KOPT-K1 (cell line): Measurements from ENCODE around the gene PAPPA2.

Source experiments
- H3K27ac ChIP-seq: fragments of 200-600 bp; sonication (generic); 2 replicates; pipeline ENCODE4 v1.5.1; 2016; ENCODE audit warnings: antibody characterized with exemption, mild to moderate bottlenecking, low read depth, low read length; ENCODE audit not compliant: poor library complexity, severe bottlenecking
- H3K36me3 ChIP-seq: fragments of 200-600 bp; sonication (generic); 2 replicates; pipeline ENCODE4 v1.5.1; 2017; ENCODE audit warnings: antibody characterized with exemption, mild to moderate bottlenecking, low read length, moderate library complexity; ENCODE audit not compliant: insufficient read depth
- H3K9me3 ChIP-seq: fragments of 200-600 bp; sonication (generic); 2 replicates; pipeline ENCODE4 v1.5.1; 2017; ENCODE audit warnings: antibody characterized with exemption, low read length, mild to moderate bottlenecking; ENCODE audit not compliant: insufficient read depth, poor library complexity, severe bottlenecking

Gene PAPPA2

DNA sequence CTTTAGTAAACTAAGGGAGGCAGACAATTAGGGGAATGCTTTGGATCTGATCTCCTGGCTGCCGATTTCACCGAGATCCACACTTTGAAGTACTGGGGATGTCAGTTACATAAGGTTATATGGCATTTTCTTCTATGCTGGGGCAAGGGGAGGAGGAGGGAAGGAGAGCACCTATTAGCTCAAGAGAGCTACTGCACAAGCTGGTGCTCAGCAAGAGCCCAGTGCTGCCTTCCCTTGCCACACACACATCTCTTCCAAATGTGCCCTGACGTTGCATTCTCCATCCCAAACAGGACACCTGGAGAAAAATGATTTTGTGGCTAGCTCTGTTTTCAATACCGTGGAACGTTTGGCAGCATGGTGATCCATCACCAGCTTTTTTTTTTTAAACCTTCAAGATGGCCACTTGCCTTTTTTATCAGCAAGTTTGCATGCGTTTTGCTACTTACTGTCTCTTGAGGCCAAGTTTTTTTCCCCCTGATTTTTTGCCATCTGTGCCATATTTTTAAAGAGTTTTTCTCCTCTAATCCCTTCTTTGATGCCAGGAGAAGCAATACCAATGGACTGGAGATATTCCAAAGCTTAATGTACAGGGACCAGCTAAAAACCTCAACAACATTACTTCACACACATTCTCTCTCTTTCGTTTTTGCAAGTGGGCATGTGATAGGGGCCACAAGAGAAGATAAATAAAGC is 66.6 kb downstream of the PAPPA2 start:
- no peaks in the 10 kb centered on the region for H3K36me3 ChIP-seq
- H3K27ac ChIP-seq = no peak overlapping the region
- H3K9me3 ChIP-seq = no peaks in the 10 kb centered on the region

DNA sequence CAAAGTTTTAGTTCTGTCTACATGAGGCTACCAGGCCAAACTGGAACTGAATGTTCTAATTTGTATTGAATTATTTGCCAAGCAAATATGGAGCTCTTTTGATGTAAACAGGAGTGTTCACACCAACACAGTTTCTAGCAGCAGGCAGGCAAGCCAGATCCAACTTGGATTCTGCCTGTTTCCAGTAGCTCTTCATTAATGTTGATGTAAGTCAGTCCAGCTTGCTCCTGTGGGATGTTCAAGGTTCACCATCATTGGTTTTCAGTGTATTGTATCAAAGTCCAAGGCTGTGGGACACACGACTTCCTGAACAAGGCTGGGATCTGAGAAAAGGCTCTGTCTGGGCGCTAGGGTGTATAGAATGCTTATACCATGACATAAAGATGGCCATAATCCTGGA is 68.1 kb downstream of the PAPPA2 start:
- no peaks in the 10 kb centered on the region for H3K36me3 ChIP-seq
- no peaks in the 10 kb centered on the region for H3K9me3 ChIP-seq
- H3K27ac ChIP-seq = no peak overlapping the region

DNA sequence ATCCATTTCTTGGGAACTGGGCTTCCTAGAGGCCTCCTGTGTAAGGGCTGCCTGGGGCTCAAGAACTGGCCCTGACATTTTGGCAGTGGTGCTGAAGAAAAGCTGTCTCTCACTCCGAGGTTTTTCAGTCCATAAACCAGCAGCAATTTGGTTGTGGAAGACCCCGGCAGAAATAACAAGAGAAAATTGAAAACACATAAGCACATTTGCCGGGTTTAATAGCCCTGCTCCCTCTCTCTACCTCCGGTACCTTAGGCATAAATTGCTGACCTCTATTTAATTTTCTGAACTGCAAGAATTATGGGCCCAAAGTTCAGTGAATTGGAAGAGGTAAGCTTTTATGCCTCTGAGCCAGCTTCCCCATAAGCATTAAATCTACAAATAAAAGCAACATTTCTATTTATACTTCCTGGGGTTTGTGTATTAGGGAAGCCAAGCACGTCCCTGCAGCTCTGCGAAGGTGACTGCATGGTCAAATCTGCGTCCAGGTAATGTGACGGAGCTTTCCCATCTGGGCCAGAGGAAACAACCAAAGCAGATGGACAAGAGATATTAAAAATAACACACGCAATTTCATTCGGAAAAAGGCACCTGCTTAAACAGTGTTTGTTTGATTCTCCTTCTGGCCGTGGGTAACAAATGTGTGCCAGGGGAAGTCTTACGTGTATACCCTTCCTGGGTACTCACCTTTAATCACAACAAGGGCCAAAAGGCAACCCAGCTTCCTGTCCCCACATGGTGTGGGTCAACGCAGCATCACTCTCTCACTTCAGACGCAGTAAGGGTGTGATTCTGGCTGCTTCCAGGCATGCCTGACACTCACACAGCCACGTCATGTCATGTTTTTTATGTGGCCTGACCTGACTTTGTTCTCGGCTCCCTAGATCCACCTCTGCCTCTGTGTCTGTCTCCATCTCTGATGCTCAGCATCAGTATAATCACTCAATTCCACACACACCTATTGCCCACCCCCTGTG is 69.2 kb downstream of the PAPPA2 start:
- Histone ChIP-seq H3K27ac (no peak overlapping the region), H3K9me3 (no peaks in the 10 kb centered on the region), H3K36me3 (no peaks in the 10 kb centered on the region)

DNA sequence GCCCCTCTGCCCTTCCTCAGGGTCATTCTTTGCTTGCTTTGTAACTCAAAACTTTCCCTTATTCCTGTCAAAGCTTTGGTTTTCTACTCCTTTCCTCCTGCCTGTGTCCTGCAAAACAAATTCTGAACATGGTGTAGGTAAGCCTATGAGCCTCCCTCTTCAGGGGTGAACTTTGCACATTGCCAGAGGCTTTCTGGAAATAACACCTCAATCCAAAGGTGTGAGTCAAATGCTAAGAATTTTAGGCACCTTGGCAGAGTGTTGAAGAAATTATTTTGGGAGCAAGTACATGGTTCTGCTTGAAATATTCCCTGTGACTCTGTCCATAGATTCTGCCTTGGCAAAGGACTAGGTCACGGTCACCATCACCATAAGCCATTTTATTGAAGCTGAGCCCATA is 70.0 kb downstream of the PAPPA2 start:
- Histone ChIP-seq H3K9me3 (no peaks in the 10 kb centered on the region), H3K27ac (no peak overlapping the region)

DNA sequence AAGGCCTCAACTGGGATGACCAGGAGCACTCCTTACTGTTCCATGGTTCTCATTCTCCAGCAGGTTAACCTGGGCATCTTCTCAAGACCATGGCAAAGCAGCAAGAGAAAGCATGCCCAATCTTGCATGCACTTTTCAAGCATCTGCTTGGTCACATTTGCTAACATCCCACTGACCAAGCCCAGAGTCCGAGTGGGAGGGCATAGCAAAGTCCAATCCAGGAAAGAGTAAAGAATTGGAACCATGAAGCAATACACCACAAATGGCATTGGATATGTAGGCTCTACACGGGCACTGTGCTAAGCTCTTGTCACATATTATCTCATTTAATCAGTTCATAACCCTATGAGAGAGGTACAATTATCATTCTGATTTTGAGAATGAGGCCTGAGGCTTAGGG is 73.6 kb downstream of the PAPPA2 start:
- no peaks in the 10 kb centered on the region for H3K9me3 ChIP-seq
- no peaks in the 10 kb centered on the region for H3K36me3 ChIP-seq
- no peak overlapping the region for H3K27ac ChIP-seq

More for the DNA sequence above, 70.0 kb downstream of the PAPPA2 start:
- H3K36me3 ChIP-seq = no peaks in the 10 kb centered on the region

DNA sequence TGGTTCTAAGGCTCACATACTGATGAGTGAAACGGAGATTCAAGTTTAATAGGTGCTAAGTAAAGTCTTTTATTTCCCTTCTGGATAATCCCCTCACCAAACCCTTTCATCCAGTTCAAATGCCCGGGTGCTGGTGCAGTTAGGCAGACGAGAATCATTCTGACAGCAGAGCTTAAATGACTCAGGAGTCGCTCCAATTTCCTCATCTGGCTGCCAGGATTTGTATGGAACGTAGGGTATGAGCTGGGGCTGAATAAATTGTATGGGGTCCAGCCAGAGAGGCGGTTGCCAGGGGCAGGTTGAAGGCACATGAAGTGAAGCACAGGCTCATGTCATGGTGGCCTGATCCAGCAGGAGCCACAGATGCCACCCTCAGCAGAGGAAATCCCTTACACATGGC is 76.0 kb downstream of the PAPPA2 start:
- Histone ChIP-seq H3K9me3 (no peaks in the 10 kb centered on the region), H3K27ac (no peak overlapping the region), H3K36me3 (no peaks in the 10 kb centered on the region)

DNA sequence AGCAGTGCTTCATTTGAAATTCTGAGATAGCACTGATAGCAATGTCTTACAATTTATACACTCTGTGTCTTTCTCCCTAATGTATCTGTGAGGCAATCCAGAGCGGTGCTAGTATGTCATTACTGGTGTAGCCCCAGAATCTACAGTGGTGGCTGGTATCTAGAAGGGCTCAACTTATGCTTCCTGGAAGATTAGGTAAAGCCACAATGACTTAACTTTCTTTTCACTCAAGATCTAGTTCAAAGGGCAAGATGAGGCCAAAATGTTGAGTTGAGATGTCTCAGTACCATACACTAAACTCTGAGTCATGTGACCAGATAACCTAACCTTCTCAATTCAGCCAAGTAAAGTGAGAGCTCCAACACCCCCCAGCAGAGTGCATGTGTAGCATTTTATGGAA is 77.5 kb downstream of the PAPPA2 start:
- Histone ChIP-seq H3K36me3 (no peaks in the 10 kb centered on the region), H3K27ac (no peak overlapping the region), H3K9me3 (no peaks in the 10 kb centered on the region)

DNA sequence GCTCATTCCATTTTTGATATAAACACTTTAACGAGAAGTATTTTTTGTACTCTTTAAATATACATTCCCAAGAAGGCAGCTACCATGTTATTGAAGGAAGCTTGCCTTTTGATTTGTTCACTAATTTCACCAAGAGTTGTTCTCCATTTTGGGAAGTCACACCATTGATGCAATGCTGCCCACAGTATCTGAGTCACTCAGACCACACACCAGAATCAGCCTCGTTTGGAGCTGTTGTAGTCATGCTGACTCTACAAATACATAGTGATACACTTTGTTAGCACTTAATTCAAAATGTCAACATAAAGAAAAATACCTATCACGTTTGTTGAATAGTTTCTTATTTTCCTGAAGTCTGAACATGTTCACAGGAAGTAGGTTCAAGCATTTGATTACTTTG is 78.7 kb downstream of the PAPPA2 start:
- H3K9me3 ChIP-seq = no peaks in the 10 kb centered on the region
- H3K27ac ChIP-seq = no peak overlapping the region
- no peaks in the 10 kb centered on the region for H3K36me3 ChIP-seq

DNA sequence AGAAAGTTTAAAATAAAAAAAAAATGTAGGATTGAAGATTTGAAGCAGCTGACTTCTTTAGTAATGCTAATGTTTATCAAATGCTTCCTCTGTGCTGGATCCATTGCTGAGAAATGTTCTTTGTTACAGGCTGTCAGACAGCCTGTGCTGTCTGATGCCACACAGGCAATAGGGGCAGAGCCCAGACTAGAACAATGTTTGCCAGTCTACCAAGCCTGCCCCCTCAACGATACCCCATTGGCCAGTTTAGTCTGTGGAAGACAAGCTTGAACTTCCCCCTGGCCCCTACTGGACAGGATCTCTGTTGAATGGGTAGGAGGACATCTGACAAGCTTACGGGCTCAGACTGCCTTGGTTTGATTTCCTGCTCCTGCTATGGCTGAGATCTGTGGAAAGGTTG is 79.4 kb downstream of the PAPPA2 start:
- H3K36me3 ChIP-seq = no peaks in the 10 kb centered on the region
- H3K27ac ChIP-seq = no peak overlapping the region
- H3K9me3 ChIP-seq = no peaks in the 10 kb centered on the region

DNA sequence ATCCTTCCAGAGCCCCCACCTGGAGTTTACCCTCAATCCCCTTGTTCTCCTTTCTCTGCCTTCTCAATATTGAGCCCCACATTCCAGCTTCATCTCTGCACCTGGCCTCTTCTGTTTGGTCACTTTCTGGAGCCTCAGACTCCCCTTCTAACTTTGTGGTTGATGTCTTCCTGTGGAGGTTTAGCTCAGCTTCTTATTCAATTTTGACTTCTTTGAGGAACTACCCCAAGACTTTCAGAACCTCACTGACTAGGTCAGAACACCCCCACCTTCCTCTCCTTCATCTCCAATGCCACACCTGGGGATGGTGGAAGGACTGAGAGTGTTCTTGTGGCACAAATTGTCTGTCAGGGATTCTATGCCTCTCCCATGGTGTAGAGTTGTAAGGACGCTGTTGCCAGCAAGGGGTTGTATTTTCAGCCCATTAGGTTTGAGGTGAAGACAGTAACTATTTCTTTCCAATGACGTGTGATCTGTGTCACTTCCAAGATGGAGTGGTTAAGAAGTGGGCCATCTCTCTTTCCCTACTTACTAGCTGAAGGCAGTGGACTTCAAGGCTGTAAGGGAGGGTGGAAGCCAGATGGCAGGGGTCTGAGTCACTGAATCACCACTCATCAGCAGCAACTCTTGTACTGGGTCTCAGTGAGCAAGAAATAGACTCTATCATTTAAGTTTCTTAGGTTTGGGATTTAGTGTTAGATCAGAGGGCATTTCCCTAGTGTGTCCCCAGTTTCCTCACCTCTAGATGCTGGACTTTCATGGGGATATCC is 80.6 kb downstream of the PAPPA2 start:
- Histone ChIP-seq H3K36me3 (no peaks in the 10 kb centered on the region), H3K9me3 (no peaks in the 10 kb centered on the region), H3K27ac (no peak overlapping the region)

DNA sequence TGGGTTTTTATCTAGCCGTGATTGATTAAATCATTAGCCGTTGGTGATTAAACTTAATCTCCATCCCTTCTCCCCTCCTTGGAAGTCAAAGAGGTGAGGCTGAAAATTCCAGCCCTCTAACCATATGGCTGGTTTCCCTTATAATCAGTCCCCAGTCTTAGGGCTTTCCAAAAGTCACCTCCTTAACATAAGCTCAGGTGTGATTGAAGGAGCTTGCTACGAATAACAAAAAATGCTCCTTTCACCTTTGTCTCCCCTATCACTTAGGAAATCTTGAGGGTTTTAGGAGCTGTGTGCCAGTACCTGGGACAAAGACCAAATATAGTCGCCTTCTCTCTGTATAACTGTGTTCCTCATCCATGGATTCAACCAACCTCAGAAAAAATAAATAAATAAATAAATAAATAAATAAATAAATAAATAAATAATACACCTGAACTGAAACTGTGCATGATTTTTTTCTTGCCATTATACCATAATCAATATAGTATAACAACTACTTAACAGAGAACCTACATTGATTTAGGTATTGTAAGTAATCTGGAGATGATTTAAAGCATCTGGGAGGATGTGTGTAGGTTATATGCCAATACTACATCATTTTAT is 82.2 kb downstream of the PAPPA2 start:
- Histone ChIP-seq H3K27ac (no peak overlapping the region), H3K9me3 (no peaks in the 10 kb centered on the region), H3K36me3 (no peaks in the 10 kb centered on the region)

DNA sequence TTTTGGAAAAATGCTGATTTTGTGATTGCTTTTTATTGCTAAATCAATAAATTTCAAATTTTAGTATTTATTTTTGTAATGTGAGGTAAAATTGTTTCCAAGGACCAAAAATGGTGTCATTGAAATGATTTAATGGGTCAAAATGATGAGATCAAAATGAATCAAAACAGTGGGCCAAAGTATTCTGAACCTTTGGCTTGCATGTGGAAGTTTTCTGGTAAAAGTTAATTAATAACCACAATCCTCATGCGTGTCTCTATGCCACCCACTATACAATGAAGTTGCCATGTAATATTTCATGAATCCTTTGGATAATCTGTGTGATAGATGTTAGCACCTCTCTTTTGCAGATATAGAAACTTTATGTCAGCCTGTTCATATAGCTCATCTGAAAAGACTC is 83.8 kb downstream of the PAPPA2 start:
- Histone ChIP-seq H3K27ac (no peak overlapping the region), H3K9me3 (no peaks in the 10 kb centered on the region), H3K36me3 (no peaks in the 10 kb centered on the region)

DNA sequence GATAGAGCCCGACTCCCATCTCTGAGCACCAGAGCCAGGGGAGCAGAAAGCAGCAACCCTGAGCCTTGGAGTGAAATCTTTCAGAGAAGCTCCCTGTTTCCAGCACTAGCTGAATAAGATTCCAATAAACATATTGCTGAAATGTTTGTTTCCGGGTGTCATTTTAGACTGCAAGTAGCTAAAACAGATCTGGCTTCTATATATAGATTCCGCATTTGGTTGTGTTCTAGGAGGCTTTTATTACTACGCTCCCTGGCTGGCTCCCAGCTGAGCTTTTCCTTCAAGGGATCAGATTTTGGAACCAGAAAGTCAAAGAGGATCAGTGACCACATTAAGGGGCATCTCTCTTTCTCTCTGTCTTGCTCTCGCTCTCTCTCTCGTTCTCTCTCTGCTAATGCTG is 88.2 kb downstream of the PAPPA2 start:
- no peaks in the 10 kb centered on the region for H3K9me3 ChIP-seq
- H3K36me3 ChIP-seq = no peaks in the 10 kb centered on the region
- H3K27ac ChIP-seq = no peak overlapping the region

DNA sequence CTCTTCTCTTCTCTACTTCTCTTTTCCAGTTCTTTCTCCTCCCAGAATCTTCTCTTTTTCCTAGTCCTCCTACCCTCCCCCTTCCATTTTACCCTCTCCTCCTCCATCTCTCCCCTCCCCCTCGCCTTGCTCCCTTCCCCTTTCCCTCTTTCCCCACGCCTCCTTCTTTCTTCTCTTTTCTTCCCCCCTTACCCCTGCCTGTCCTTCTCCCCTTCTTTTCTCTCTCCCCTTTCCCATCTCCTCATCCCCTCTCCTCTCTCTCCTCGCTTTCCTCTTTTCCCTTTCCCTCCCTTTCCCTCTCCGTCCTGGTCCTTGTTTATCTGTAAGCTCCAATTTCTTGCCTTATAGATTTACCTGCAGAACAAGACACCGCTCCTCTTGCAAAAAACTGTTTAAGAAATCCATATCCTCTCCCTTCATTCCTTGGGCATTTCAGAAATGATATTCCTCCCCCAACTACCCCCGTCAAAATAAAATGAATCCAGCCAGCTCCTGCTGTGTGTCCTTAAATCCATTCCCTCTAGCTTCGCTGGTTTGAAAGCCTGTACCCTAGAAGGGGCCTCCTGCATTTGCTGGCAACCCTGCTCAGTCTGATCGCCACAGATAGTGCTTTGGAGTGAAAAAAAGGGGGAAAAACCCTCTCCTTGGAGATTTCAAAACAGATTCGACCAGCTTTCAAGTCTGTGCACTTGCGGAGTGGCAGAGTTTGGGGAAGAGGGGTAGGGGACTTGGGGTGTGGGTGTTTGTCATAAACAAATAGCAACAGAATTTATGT is 89.4 kb downstream of the PAPPA2 start:
- Histone ChIP-seq H3K9me3 (no peaks in the 10 kb centered on the region), H3K27ac (no peak overlapping the region), H3K36me3 (no peaks in the 10 kb centered on the region)
